GM21390 (cell line): Measurements from ENCODE around the gene CTNNA2.

Source experiments
- ATAC-seq: cut with Tn5 transposase; IDR thresholded peaks from one replicate; pipeline ENCODE4 v1.9.1; 2021; ENCODE audit not compliant: unreplicated experiment

Gene CTNNA2

GRCh38 chr2:79702905-79703304, 190.1 kb downstream of the CTNNA2 start:
- no peak for ATAC-seq

GRCh38 chr2:79711098-79711497, 198.2 kb downstream of the CTNNA2 start:
- no peak for ATAC-seq

- no peak for ATAC-seq
Measured at GRCh38 chr2:79713131-79713785, 200.4 kb downstream of the CTNNA2 start.

GRCh38 chr2:79714283-79714682, 201.4 kb downstream of the CTNNA2 start:
- no peak for ATAC-seq

- ATAC-seq: no peak
Measured at GRCh38 chr2:79715338-79715737, 202.5 kb downstream of the CTNNA2 start.

- ATAC-seq: no peak
Measured at GRCh38 chr2:79716266-79716665, 203.4 kb downstream of the CTNNA2 start.

GRCh38 chr2:79717364-79718007, 204.6 kb downstream of the CTNNA2 start:
- no peak for ATAC-seq

GRCh38 chr2:79721061-79721460, 208.2 kb downstream of the CTNNA2 start:
- no peak for ATAC-seq

GRCh38 chr2:79721966-79722365, 209.1 kb downstream of the CTNNA2 start:
- ATAC-seq: no peak

- ATAC-seq: no peak
Measured at GRCh38 chr2:79723830-79724229, 211.0 kb downstream of the CTNNA2 start.

- ATAC-seq: no peak
Measured at GRCh38 chr2:79729532-79729931, 216.7 kb downstream of the CTNNA2 start.

- no peak for ATAC-seq
Measured at GRCh38 chr2:79734518-79734917, 221.7 kb downstream of the CTNNA2 start.

GRCh38 chr2:79740879-79741443, 228.1 kb downstream of the CTNNA2 start:
- ATAC-seq: no peak

GRCh38 chr2:79750321-79750720, 237.5 kb downstream of the CTNNA2 start:
- no peak for ATAC-seq

- no peak for ATAC-seq
Measured at GRCh38 chr2:79757526-79757925, 244.7 kb downstream of the CTNNA2 start.

GRCh38 chr2:79758042-79758441, 245.2 kb downstream of the CTNNA2 start:
- no peak for ATAC-seq

GRCh38 chr2:79758749-79759282, 246.0 kb downstream of the CTNNA2 start:
- ATAC-seq: no peak

GRCh38 chr2:79770926-79771325, 258.1 kb downstream of the CTNNA2 start:
- ATAC-seq: no peak

- no peak for ATAC-seq
Measured at GRCh38 chr2:79771493-79771892, 258.6 kb downstream of the CTNNA2 start.

GRCh38 chr2:79774016-79774415, 261.2 kb downstream of the CTNNA2 start:
- ATAC-seq: no peak

GRCh38 chr2:79776461-79776860, 263.6 kb downstream of the CTNNA2 start:
- ATAC-seq: no peak

GRCh38 chr2:79780781-79781180, 267.9 kb downstream of the CTNNA2 start:
- no peak for ATAC-seq
